ENCODE measurements around the gene PRSS2.

PRSS2 gene

GRCh38 chr7:142804728-142805207, 34.0 kb downstream of the PRSS2 start:
- no peak for DNase-seq

- no peak for DNase-seq
These were observed 34.7 kb downstream of the PRSS2 start for GRCh38 chr7:142805350-142806021.

GRCh38 chr7:142806022-142806356, 35.2 kb downstream of the PRSS2 start:
- no peak for DNase-seq

GRCh38 chr7:142806957-142807356, 36.2 kb downstream of the PRSS2 start:
- no peak for DNase-seq

GRCh38 chr7:142807855-142808460, 37.2 kb downstream of the PRSS2 start:
- DNase-seq = no peak

GRCh38 chr7:142808461-142808801, 37.7 kb downstream of the PRSS2 start:
- no peak for DNase-seq

- no peak for DNase-seq
These were observed 38.2 kb downstream of the PRSS2 start for GRCh38 chr7:142808802-142809583.

GRCh38 chr7:142809671-142810070, 38.9 kb downstream of the PRSS2 start:
- no peak for DNase-seq

GRCh38 chr7:142811154-142811737, 40.5 kb downstream of the PRSS2 start:
- DNase-seq = peak; percentile 75

- no peak for DNase-seq
These were observed 41.9 kb downstream of the PRSS2 start for GRCh38 chr7:142812437-142813215.

GRCh38 chr7:142813226-142813625, 42.5 kb downstream of the PRSS2 start:
- DNase-seq = no peak

- DNase-seq = no peak
These were observed 42.9 kb downstream of the PRSS2 start for GRCh38 chr7:142813699-142814098.

GRCh38 chr7:142814451-142814850, 43.7 kb downstream of the PRSS2 start:
- no peak for DNase-seq

GRCh38 chr7:142815134-142815533, 44.4 kb downstream of the PRSS2 start:
- peak; percentile 52 for DNase-seq

- no peak for DNase-seq
These were observed 46.7 kb downstream of the PRSS2 start for GRCh38 chr7:142817506-142817905.

GRCh38 chr7:142819530-142819929, 48.8 kb downstream of the PRSS2 start:
- no peak for DNase-seq

GRCh38 chr7:142822714-142823113, 51.9 kb downstream of the PRSS2 start:
- no peak for DNase-seq
